Ovary (tissue), 3 donors: ENCODE results near the gene CEP128.

Source experiments
- CTCF ChIP-seq, 3 donors: fragments of 450-650 bp in 2 of 3; fragments of 200-600 bp in 1 of 3; IDR thresholded peaks; one replicate each; pipeline versions ENCODE4 v1.5.1 to v1.8.0; 2016 to 2022; ENCODE audit warnings: antibody characterized with exemption in 3 of 3, mild to moderate bottlenecking in 1 of 3
- EP300 ChIP-seq: sonication (generic); formaldehyde crosslinking; IDR thresholded peaks from one replicate; pipeline ENCODE4 v1.6.1; 2017; ENCODE audit warnings: antibody characterized with exemption
- POLR2A ChIP-seq: fragments of 450-650 bp; IDR thresholded peaks from one replicate; pipeline ENCODE4 v1.6.1; 2017; ENCODE audit warnings: antibody characterized with exemption, mild to moderate bottlenecking, moderate library complexity
- donor health status: DM: no; HTN: no; CAD: no.

DNA sequence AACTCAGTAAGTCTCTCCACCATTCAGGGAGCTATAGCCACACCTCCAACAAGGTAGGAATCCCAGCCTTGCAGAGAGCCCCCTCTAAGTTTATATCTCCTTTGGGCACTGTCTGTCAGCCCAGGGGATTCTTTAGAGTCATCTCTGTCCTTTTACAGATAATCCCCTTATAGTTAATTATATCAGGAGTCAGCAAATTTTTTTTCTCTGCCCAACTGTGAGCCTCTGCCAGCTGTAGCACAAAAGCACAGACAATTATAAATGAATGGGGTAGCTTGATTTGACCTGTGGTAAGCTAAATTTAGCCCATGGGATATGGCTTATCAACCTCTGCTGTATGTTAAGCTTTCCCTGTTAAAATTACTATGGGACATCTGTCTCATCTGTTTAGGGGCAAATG lies 8.3 kb downstream of the CEP128 start:
- TF ChIP-seq EP300 = no peak
- TF ChIP-seq CTCF (IDR thresholded peaks at IDR 0.05) = no peak
- no peak for TF ChIP-seq POLR2A
